Spinal cord (tissue), 10 donors: ENCODE data around the gene IL17RD. TPM values are rescaled to one million over a fixed set of nuclear protein-coding genes. Genes with fewer than 3 reads are reported as not detected.

ENCODE experiments used
- DNase-seq, 6 donors: peaks; one replicate each; pipeline versions ENCODE4 v3.0.0 to v3.0.0-alpha.2; 2013 to 2015; ENCODE audit warnings: low spot score in 6 of 6, low read depth in 4 of 6
- H3K27ac ChIP-seq: one replicate; pipeline ENCODE4 v1.5.1; 2013; ENCODE audit warnings: low read depth, low read length, control low read depth
- H3K27me3 ChIP-seq: one replicate; pipeline ENCODE4 v1.6.1; 2013; ENCODE audit warnings: low read length; ENCODE audit not compliant: control insufficient read depth, insufficient read depth
- H3K36me3 ChIP-seq: one replicate; pipeline ENCODE4 v1.6.1; 2013; ENCODE audit warnings: low read length; ENCODE audit not compliant: control insufficient read depth, insufficient read depth
- H3K4me1 ChIP-seq: one replicate; pipeline ENCODE4 v1.6.1; 2013; ENCODE audit warnings: low read length; ENCODE audit not compliant: control insufficient read depth, insufficient read depth
- H3K4me3 ChIP-seq: one replicate; pipeline ENCODE4 v1.5.1; 2013; ENCODE audit warnings: low read depth, low read length, control low read depth
- H3K9me3 ChIP-seq: one replicate; pipeline ENCODE4 v1.6.1; 2013; ENCODE audit warnings: low read length; ENCODE audit not compliant: control insufficient read depth, insufficient read depth
- WGBS: methylation state at CpG from one replicate; pipeline ENCODE4 v1.1.5; 2013; ENCODE audit warnings: missing lambda C conversion rate; ENCODE audit not compliant: insufficient coverage; 5-methylcytosine and 5-hydroxymethylcytosine counted together
- polyA plus RNA-seq, 2 donors: library from polyadenylated mRNA; unstranded; fragments of 120-200 nt; gene quantifications; one replicate each; pipeline ENCODE4 v1.2.1, GENCODE V29; 2013; ENCODE audit not compliant: insufficient read length in 2 of 2
- total RNA-seq, 2 donors: library from RNA; depleted of rRNA in 1 of 2; stranded (reverse); fragments of 120-200 nt in 1 of 2; fragments of >200 nt in 1 of 2; gene quantifications; one replicate each; pipeline versions ENCODE4 v1.2.3 to v1.2.4, GENCODE V29; 2013 to 2014
- donor health status: healthy.

IL17RD gene
- total and polyA plus RNA-seq, 4 donors = 17.3 to 28.5 (median 24.2) TPM

DNA sequence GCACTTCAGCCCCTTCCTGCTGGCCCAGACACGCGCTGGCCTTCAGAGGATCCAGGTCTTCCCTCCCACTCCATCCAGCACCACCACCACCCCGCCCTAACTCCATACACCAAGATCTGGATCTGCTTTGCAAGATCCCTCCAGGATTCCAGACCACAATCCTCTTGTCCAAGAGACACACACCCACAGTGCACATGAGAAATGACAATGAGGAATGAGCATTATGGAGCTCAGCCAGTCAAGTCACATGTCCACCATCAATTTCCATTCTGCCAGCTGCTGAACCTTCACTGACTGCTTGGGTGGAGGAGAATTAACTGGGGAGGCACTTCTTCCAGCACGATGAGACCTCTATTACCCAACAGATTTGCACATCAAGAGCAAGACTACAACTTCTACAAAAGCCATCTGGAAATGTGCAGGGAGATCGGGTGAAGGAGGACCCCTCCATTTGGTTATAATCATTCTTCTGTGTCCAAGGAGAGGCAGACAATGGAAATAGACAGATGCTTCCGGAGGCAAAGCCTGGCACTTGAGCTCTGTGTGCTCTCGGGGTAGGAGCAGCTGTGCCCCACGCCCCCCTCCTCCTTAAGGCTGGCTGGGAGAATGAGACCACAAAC is 117.0 kb downstream of the IL17RD start:
- 61% methylated on average over 6 of the region's 8 CpGs for WGBS

DNA sequence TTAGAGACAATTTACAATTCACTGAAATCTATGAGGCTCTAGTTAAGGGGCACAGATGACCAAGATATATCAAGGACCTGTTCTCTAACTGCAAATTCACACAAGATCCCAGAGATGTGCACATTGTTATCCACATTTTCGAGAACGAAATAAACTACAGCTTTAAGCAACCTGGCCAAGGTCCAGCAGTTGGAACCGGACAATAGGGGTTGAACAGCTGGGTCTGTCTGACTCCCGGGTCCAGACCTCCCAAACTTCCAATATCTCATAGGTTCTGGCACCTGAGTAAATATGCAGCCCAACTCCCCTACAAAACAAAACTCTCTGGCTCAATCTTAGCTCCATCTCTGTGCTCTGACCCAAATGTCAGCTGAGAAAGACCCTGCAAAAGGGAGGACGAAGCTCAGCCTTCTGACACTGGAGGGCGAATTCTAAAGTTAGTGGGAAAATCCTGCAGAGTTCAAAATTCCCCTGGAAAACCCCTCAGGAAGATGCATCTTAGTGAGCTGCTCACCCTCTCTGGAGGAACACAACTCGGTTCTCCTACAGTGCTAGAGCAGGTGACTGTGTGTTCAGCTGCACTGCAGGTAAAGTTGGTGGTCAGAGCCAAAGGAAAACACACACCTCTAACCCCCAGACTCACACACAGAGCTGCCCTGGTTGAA is 118.9 kb downstream of the IL17RD start:
- Histone ChIP-seq H3K36me3 (no peaks in the 10 kb centered on the region), H3K27ac (no peak overlapping the region), H3K9me3 (no peaks in the 10 kb centered on the region), H3K27me3 (no peaks in the 10 kb centered on the region), H3K4me3 (no peak overlapping the region), H3K4me1 (peaks cover 9% of the 10 kb centered on the region)
- WGBS = 41% methylated on average over 4 of the region's 7 CpGs
- peak in 1 of 6 donors; percentile 38 for DNase-seq

More for the DNA sequence above, 117.0 kb downstream of the IL17RD start:
- Histone ChIP-seq H3K4me3 (no peak overlapping the region), H3K4me1 (peaks cover 9% of the 10 kb centered on the region), H3K9me3 (no peaks in the 10 kb centered on the region), H3K36me3 (no peaks in the 10 kb centered on the region), H3K27me3 (no peaks in the 10 kb centered on the region), H3K27ac (no peak overlapping the region)
- peak in 2 of 6 donors; percentile 60 to 70 for DNase-seq

DNA sequence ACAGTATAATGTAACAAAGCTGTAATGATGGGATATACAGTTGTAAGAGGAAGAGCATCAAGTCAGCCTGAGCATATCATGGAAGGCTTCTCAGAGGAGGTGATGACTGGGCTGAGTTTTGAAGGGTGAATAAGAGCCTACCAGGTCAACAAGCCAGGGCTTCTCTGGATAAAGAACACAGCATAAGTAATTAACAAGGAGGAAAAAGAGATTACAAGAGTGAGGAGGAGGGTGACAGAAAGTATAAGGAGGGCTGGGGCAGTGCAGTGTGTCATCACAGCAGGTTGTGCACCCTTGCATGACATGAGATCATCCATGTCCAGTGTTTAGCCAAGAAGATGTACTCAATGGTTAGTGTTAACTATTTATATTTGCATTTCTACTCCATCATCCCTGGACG is 121.6 kb downstream of the IL17RD start:
- Histone ChIP-seq H3K4me3 (no peak overlapping the region), H3K27ac (no peak overlapping the region), H3K27me3 (no peaks in the 10 kb centered on the region), H3K9me3 (no peaks in the 10 kb centered on the region), H3K36me3 (no peaks in the 10 kb centered on the region), H3K4me1 (peaks cover 6% of the 10 kb centered on the region)
- WGBS = no CpG with 5 or more reads among the region's 1 CpG
- no peak for DNase-seq

DNA sequence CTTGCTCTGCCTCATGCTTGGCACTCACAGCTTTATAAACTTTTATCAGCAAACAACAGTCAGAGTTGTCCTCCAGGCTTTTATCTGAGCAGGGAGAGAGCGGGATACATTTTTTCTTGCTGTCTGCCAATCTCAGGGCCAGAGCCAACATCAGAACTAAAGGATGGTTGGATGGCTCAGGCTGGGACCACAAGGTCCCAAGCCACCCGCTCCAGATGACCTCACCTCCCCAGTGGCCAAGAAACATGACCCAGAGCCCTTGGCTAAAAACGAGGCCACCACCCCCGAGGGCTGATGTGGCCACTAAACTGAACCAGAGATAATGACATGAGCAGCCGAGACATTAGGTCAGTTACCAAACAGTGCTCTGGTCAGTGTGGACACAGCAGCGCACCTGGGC is 123.5 kb downstream of the IL17RD start:
- H3K27me3 ChIP-seq = no peaks in the 10 kb centered on the region
- no peaks in the 10 kb centered on the region for H3K36me3 ChIP-seq
- H3K9me3 ChIP-seq = no peaks in the 10 kb centered on the region
- no peak overlapping the region for H3K4me3 ChIP-seq
- no peak for DNase-seq
- no peak overlapping the region for H3K27ac ChIP-seq
- no peaks in the 10 kb centered on the region for H3K4me1 ChIP-seq
- 74% methylated on average over 4 of the region's 6 CpGs for WGBS

Other genes with a start within 250 kb of the IL17RD start
- gene SPATA12, start 104.7 kb downstream of the IL17RD start, total RNA-seq = not detected
- gene SPATA12, start 104.7 kb downstream of the IL17RD start, polyA plus RNA-seq = under 1 TPM in 1 of 2 donors, not detected in 1; 0.20 TPM
- gene HESX1, start 34.6 kb upstream of the IL17RD start, total RNA-seq = 1 to 10 TPM in 1 of 2 donors, under 1 TPM in 1; 0.50 to 2.7 TPM
- 1 to 10 TPM; 2.0 to 2.1 TPM for gene HESX1, start 34.6 kb upstream of the IL17RD start, polyA plus RNA-seq
- gene APPL1, start 62.4 kb upstream of the IL17RD start, total RNA-seq = 100 to 1,000 TPM in 1 of 2 donors, 10 to 100 TPM in 1; 69.9 to 108 TPM
- gene APPL1, start 62.4 kb upstream of the IL17RD start, polyA plus RNA-seq = 10 to 100 TPM; 32.7 to 39.9 TPM
- under 1 TPM; 0.50 to 0.59 TPM for gene ASB14, start 127.3 kb upstream of the IL17RD start, total RNA-seq
- gene ASB14, start 127.3 kb upstream of the IL17RD start, polyA plus RNA-seq = 1 to 10 TPM in 1 of 2 donors, under 1 TPM in 1; 0.62 to 1.4 TPM